OCI-LY7 (cell line): ENCODE results near the gene HPSE2. TPM values are rescaled to one million over a fixed set of nuclear protein-coding genes. Genes with fewer than 3 reads are reported as not detected.

Source experiments
- BruUV-seq: library from RNA; stranded (reverse); fragments of 400-500 nt; replicated peaks from 2 replicates; lab custom pipeline; 2021; lab: Mats Ljungman, UMichigan
- CTCF ChIA-PET: fragments of 300-600 bp; sonication (Branson Sonifier 250); formaldehyde crosslinking; loops from one replicate; lab custom pipeline; 2022; ENCODE audit warnings: antibody characterized with exemption; ENCODE audit not compliant: unreplicated experiment; lab: Charles Lee
- POLR2A ChIA-PET: fragments of 300-600 bp; sonication (Branson Sonifier 250); formaldehyde crosslinking; loops from one replicate; lab custom pipeline; 2022; ENCODE audit warnings: antibody characterized with exemption; lab: Charles Lee
- DNase-seq: peaks from one replicate; pipeline ENCODE4 v3.0.0-alpha.2; 2015; ENCODE audit warnings: low spot score
- H2AFZ ChIP-seq: fragments of 200-600 bp; sonication (generic), shearing (Covaris generic); 2 replicates; pipeline ENCODE4 v1.6.1; 2014; ENCODE audit warnings: mild to moderate bottlenecking, antibody characterized with exemption, low read length, moderate library complexity
- H3K27ac ChIP-seq: fragments of 200-600 bp; sonication (generic); 2 replicates; pipeline ENCODE4 v1.5.1; 2014; ENCODE audit warnings: mixed run types, low read depth, mild to moderate bottlenecking, moderate library complexity, low read length, inconsistent platforms; ENCODE audit not compliant: poor library complexity, severe bottlenecking
- H3K36me3 ChIP-seq: fragments of 200-600 bp; sonication (generic); 2 replicates; pipeline ENCODE4 v1.6.1; 2014; ENCODE audit warnings: mild to moderate bottlenecking, antibody characterized with exemption, low read length, moderate library complexity, mixed read lengths; ENCODE audit not compliant: insufficient read depth
- H3K4me1 ChIP-seq: fragments of 200-600 bp; sonication (generic); 2 replicates; pipeline ENCODE4 v1.5.1; 2014; ENCODE audit warnings: mild to moderate bottlenecking, low read length; ENCODE audit not compliant: insufficient read depth, poor library complexity, severe bottlenecking
- H3K4me2 ChIP-seq: fragments of 200-600 bp; sonication (generic); 2 replicates; pipeline ENCODE4 v1.6.1; 2014; ENCODE audit warnings: mild to moderate bottlenecking, low read length
- H3K4me3 ChIP-seq: fragments of 200-600 bp; sonication (generic); 2 replicates; pipeline ENCODE4 v1.5.1; 2014; ENCODE audit warnings: mild to moderate bottlenecking, low read depth, low read length; ENCODE audit not compliant: poor library complexity, severe bottlenecking
- H3K79me2 ChIP-seq: fragments of 200-600 bp; sonication (generic); 2 replicates; pipeline ENCODE4 v1.6.1; 2016; ENCODE audit warnings: low read depth, mild to moderate bottlenecking, low read length, moderate library complexity, mixed read lengths; ENCODE audit not compliant: insufficient read depth
- H3K9me2 ChIP-seq: fragments of 200-600 bp; sonication (generic); 2 replicates; pipeline ENCODE4 v1.6.1; 2016; ENCODE audit warnings: mild to moderate bottlenecking, low read length, mixed read lengths; ENCODE audit not compliant: insufficient read depth
- H3K9me3 ChIP-seq: fragments of 200-600 bp; sonication (generic); 2 replicates; pipeline ENCODE4 v1.6.1; 2014; ENCODE audit warnings: mild to moderate bottlenecking, mixed run types, low read length, mixed read lengths
- H4K20me1 ChIP-seq: fragments of 200-600 bp; sonication (generic); 2 replicates; pipeline ENCODE4 v1.6.1; 2014; ENCODE audit warnings: mild to moderate bottlenecking, antibody characterized with exemption, low read length, moderate library complexity, mixed read lengths; ENCODE audit not compliant: insufficient read depth
- CTCF ChIP-seq: fragments of 200-600 bp; sonication (generic); conservative IDR thresholded peaks from 2 replicates; pipeline ENCODE4 v1.5.1; 2014; ENCODE audit warnings: mild to moderate bottlenecking, antibody characterized with exemption, low read length, moderate library complexity, mixed read lengths
- EZH2phosphoT487 ChIP-seq: fragments of 200-600 bp; sonication (generic); IDR thresholded peaks from 2 replicates; pipeline ENCODE4 v1.6.1; 2018; ENCODE audit warnings: low read depth, borderline replicate concordance, mild to moderate bottlenecking, mixed run types, antibody characterized with exemption, low read length, moderate library complexity, mixed read lengths
- intact Hi-C: fragments of 100-400 bp; cut with micrococcal nuclease; formaldehyde crosslinking; loops from one replicate; pipeline ENCODE4 v1.10.0; 2022; ENCODE audit not compliant: unreplicated experiment
- total RNA-seq, 2 experiments: library from RNA; depleted of rRNA in 1 of 2; stranded (reverse); fragments of >200 nt in 1 of 2; shearing (Covaris generic) in 1 of 2; gene quantifications; 2 replicates each; pipeline ENCODE4 v1.2.3, GENCODE V29; 2014 to 2022

HPSE2 gene
- total RNA-seq, 2 experiments from 2014 or later, result not detected

- no peak overlapping the region for H3K4me2 ChIP-seq
- no peaks in the 10 kb centered on the region for H3K79me2 ChIP-seq
- CTCF ChIA-PET, result no interaction called here
- POLR2A ChIA-PET, result no interaction called here
- no peak overlapping the region for H3K4me3 ChIP-seq
- TF ChIP-seq EZH2phosphoT487 (no peak), CTCF (no peak)
- H3K9me3 ChIP-seq, result no peaks in the 10 kb centered on the region
- no TSS peak for BruUV-seq
- no peaks in the 10 kb centered on the region for H3K4me1 ChIP-seq
- no peaks in the 10 kb centered on the region for H3K36me3 ChIP-seq
- no peaks in the 10 kb centered on the region for H4K20me1 ChIP-seq
- no peak for DNase-seq
- H2AFZ ChIP-seq, result no peak overlapping the region
- no peaks in the 10 kb centered on the region for H3K9me2 ChIP-seq
- intact Hi-C loops, result no loop called here
- H3K27ac ChIP-seq, result no peak overlapping the region
Observed at GRCh38 chr10:98589007-98589406, 646.6 kb downstream of the HPSE2 start.

DNA sequence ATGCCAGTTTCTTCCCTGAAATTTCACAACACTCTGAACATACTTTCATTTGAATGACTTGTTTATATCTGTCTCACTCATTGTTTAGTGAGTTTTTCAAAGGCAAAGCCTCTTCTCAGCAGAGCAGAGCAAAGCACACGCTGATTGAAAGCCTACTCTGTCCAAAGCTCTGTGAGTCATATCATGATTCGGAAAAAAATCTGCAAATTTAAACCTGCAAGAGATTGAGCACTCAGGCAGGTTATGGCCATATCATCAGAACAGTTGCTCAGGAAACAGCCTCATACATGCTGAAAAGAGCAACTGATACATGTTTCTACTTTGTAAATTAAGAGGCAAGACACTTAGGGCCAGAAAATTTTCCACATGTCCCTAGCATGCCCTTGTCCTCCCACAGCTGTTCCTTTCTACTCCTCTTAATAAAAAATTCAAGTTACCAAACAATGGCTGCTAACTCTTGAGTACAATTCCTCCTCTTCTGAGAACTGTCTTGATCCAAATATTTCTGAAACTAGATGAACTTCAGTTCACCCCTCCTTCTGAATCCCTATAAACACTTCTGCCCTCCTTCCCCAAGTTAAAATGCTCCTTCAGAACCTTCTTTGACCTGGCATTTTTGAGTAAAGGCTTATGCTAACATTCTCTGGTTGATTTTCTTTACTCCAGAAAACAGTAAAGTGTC lies 648.4 kb downstream of the HPSE2 start:
- TF ChIP-seq EZH2phosphoT487 (no peak), CTCF (no peak)
- Histone ChIP-seq H3K27ac (no peak overlapping the region), H3K79me2 (no peaks in the 10 kb centered on the region), H3K9me2 (no peaks in the 10 kb centered on the region), H3K4me3 (no peak overlapping the region), H2AFZ (no peak overlapping the region), H3K9me3 (no peaks in the 10 kb centered on the region), H4K20me1 (no peaks in the 10 kb centered on the region), H3K4me2 (no peak overlapping the region), H3K4me1 (no peaks in the 10 kb centered on the region), H3K36me3 (no peaks in the 10 kb centered on the region)
- intact Hi-C loops, result no loop called here
- DNase-seq, result no peak
- ChIA-PET POLR2A (interaction anchor here (1.0 to 1.4 kb wide), 2 partner anchors 28 to 33 kb away, joined by 3 read pairs; no protein-coding TSS in a partner anchor), CTCF (no interaction called here)
- BruUV-seq, result no TSS peak

- Histone ChIP-seq H3K9me2 (no peaks in the 10 kb centered on the region), H3K79me2 (no peaks in the 10 kb centered on the region), H3K4me3 (no peak overlapping the region), H3K9me3 (no peaks in the 10 kb centered on the region), H3K4me2 (no peak overlapping the region), H3K36me3 (no peaks in the 10 kb centered on the region), H3K27ac (no peak overlapping the region), H2AFZ (no peak overlapping the region), H4K20me1 (no peaks in the 10 kb centered on the region), H3K4me1 (no peaks in the 10 kb centered on the region)
- BruUV-seq, result no TSS peak
- intact Hi-C loops, result no loop called here
- ChIA-PET POLR2A (interaction anchor here (0.7 kb wide), 1 partner anchor 74 kb away, joined by 8 read pairs; no protein-coding TSS in a partner anchor), CTCF (no interaction called here)
- no peak for DNase-seq
- no peak for TF ChIP-seq EZH2phosphoT487
- TF ChIP-seq CTCF, result no peak
Observed at GRCh38 chr10:98586096-98586495, 649.6 kb downstream of the HPSE2 start.
